ENCODE measurements around the gene SLC23A2. TPM values are rescaled to one million over a fixed set of nuclear protein-coding genes. Genes with fewer than 3 reads are reported as not detected.

The SLC23A2 gene
- total RNA-seq, 4 donors from 2014 or later, result 3.6 to 15.1 (median 11.1) TPM

- peak overlapping the region in 2 of 4 donors; percentile 26 to 54 for H3K4me3 ChIP-seq
- DNase-seq, result peak; percentile 31
- peak in 1 of 4 donors; percentile 56 for TF ChIP-seq POLR2A (IDR thresholded peaks at IDR 0.05)
- TF ChIP-seq, protein P1, sequence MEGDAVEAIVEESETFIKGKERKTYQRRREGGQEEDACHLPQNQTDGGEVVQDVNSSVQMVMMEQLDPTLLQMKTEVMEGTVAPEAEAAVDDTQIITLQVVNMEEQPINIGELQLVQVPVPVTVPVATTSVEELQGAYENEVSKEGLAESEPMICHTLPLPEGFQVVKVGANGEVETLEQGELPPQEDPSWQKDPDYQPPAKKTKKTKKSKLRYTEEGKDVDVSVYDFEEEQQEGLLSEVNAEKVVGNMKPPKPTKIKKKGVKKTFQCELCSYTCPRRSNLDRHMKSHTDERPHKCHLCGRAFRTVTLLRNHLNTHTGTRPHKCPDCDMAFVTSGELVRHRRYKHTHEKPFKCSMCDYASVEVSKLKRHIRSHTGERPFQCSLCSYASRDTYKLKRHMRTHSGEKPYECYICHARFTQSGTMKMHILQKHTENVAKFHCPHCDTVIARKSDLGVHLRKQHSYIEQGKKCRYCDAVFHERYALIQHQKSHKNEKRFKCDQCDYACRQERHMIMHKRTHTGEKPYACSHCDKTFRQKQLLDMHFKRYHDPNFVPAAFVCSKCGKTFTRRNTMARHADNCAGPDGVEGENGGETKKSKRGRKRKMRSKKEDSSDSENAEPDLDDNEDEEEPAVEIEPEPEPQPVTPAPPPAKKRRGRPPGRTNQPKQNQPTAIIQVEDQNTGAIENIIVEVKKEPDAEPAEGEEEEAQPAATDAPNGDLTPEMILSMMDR (IDR thresholded peaks at IDR 0.05), result peak in 1 of 6 experiments; percentile 16
- no peaks in the 10 kb centered on the region for H3K36me3 ChIP-seq
- H3K27me3 ChIP-seq, result no peaks in the 10 kb centered on the region
- H3K27ac ChIP-seq, result peak overlapping the region; percentile 56 to 85 (median 80)
- WGBS, 2 donors, result 40 to 59% methylated on average over 12 to 13 of the region's 13 CpGs
- H3K9me3 ChIP-seq, result no peaks in the 10 kb centered on the region
- intact Hi-C loops (cut with DNase I), result loop anchor here (2.0 kb wide), 1 partner anchor 13 kb away; no protein-coding TSS in a partner anchor
- peaks cover 4 to 65% (median 13%) of the 10 kb centered on the region in 3 donors for H3K4me1 ChIP-seq
These were observed 187.2 kb downstream of the SLC23A2 start for GRCh38 chr20:4813863-4814695.

- no peaks in the 10 kb centered on the region for H3K27me3 ChIP-seq
- intact Hi-C loops (cut with DNase I), result loop anchor here (2.0 kb wide), 1 partner anchor 14 kb away; no protein-coding TSS in a partner anchor
- no peak for TF ChIP-seq POLR2A (IDR thresholded peaks at IDR 0.05)
- TF ChIP-seq, protein P1 (IDR thresholded peaks at IDR 0.05), result no peak
- DNase-seq, result no peak
- 58 to 71% methylated on average over 8 of the region's 22 CpGs for WGBS, 2 donors
- H3K27ac ChIP-seq, result peak overlapping the region; percentile 56 to 85 (median 80)
- peak overlapping the region in 1 of 4 donors; percentile 54 for H3K4me3 ChIP-seq
- H3K4me1 ChIP-seq, result peaks cover 4 to 68% (median 15%) of the 10 kb centered on the region in 3 donors
- no peaks in the 10 kb centered on the region for H3K9me3 ChIP-seq
- no peaks in the 10 kb centered on the region for H3K36me3 ChIP-seq
These were observed 188.0 kb downstream of the SLC23A2 start for GRCh38 chr20:4813076-4813862.

DNA sequence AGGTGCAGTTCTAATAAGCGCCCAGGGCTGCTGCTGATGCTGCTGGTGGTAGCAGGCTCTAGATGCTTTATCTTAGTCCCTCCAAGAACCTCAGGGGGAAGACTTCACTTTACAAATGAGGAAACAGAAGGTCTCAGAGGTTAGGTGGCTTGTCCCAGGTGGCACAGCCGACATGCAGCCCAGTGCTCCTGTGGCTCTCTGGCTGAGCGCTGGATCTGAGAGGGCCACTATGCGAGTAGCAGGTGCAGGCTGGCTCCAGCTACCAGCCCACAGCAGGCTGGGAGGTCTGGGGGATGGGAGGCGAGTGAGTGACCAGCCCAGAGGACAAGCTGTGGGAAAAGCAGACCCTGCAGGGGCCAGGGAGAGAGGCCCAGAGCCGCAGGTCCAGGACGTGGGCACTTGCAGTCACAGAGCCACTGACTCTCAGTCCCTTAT lies 188.7 kb downstream of the SLC23A2 start:
- Histone ChIP-seq H3K9me3 (no peaks in the 10 kb centered on the region), H3K4me3 (peak overlapping the region in 1 of 4 donors; percentile 54), H3K36me3 (no peaks in the 10 kb centered on the region), H3K4me1 (peaks cover 4 to 68% (median 15%) of the 10 kb centered on the region in 3 donors), H3K27ac (peak overlapping the region; percentile 56 to 85 (median 80)), H3K27me3 (no peaks in the 10 kb centered on the region)
- DNase-seq, result no peak
- no peak for TF ChIP-seq POLR2A (IDR thresholded peaks at IDR 0.05)
- WGBS, 2 donors, result 61 to 67% methylated on average over 1 to 2 of the region's 7 CpGs
- intact Hi-C loops (cut with DNase I), result loop anchor here (2.0 kb wide), 1 partner anchor 14 kb away; no protein-coding TSS in a partner anchor

DNA sequence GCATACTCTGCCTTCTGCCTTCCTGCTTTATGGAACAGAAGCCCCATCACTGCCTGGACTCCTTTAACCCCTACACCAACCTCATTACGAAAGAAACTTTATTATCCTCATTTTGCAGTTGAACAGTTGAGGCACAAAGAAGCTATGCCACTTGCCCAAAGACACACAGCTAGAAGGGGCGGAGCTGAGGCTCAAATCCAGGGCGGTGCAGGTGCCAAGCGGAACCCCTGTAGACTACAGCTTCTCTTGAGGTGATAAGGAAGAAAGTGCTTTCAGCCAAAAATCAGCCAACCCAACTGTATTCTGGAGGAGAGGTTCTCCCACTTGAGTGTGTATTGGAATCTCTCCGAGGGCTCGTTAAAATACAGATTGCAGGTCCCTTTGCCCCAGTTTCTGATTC lies 189.1 kb downstream of the SLC23A2 start:
- intact Hi-C loops (cut with DNase I), result loop anchor here (2.0 kb wide), 1 partner anchor 15 kb away; no protein-coding TSS in a partner anchor
- Histone ChIP-seq H3K4me1 (peaks cover 4 to 68% (median 15%) of the 10 kb centered on the region in 3 donors), H3K27me3 (no peaks in the 10 kb centered on the region), H3K36me3 (no peaks in the 10 kb centered on the region), H3K9me3 (no peaks in the 10 kb centered on the region), H3K4me3 (no peak overlapping the region), H3K27ac (peak overlapping the region; percentile 56 to 85 (median 80))
- WGBS, 2 donors, result 67 to 68% methylated on average over 5 to 6 of the region's 6 CpGs
- TF ChIP-seq, protein P1 (IDR thresholded peaks at IDR 0.05), result no peak
- no peak for TF ChIP-seq POLR2A (IDR thresholded peaks at IDR 0.05)
- DNase-seq, result no peak

DNA sequence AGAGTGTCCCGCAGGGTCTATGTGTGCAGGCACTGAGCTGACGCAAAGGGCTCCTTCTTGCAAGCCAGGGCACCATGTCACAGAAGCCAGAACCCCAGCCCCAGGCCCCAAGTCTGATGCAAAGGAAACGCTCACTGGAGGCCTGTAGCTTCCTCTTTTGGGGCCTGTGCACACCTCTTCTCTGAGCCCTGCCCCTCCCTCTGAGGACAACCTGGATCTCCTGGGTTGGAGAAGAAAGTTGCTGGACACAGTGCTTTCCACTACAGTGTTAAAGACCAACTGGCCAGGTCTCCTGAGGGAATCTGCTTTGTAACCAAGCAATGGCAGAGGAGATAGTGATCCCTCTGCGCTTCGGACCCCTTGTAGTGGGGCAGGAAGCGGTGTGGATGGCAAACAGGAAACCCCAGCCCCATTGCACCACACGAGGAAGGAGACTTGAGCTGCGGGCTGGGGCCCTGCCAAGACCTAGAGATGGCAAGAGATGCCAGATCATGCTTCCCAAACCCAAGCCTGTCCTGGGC lies 189.6 kb downstream of the SLC23A2 start:
- Histone ChIP-seq H3K4me3 (no peak overlapping the region), H3K27ac (peak overlapping the region; percentile 56 to 85 (median 80)), H3K9me3 (no peaks in the 10 kb centered on the region), H3K36me3 (no peaks in the 10 kb centered on the region), H3K4me1 (peaks cover 4 to 68% (median 15%) of the 10 kb centered on the region in 3 donors), H3K27me3 (no peaks in the 10 kb centered on the region)
- intact Hi-C loops (cut with DNase I), result loop anchor here (2.0 kb wide), 1 partner anchor 15 kb away; no protein-coding TSS in a partner anchor
- TF ChIP-seq POLR2A (IDR thresholded peaks at IDR 0.05), result no peak
- TF ChIP-seq, protein P1 (IDR thresholded peaks at IDR 0.05), result no peak
- WGBS, 2 donors, result 62 to 84% methylated on average over 2 to 3 of the region's 8 CpGs
- DNase-seq, result peak; percentile 55
